ENCODE results near the gene ZNF263.

ZNF263 gene

GRCh38 chr16:3282730-3283542 lies at the start of gene ZNF263:
ZNF263 (plus strand) TSS chr16:3283491; CDS start chr16:3283819, 328 bp downstream.
- peak; percentile 99 for DNase-seq (ENCODE audit: low read depth)

- no peak for DNase-seq (ENCODE audit: low read depth)
Measured at GRCh38 chr16:3234543-3234856, 48.8 kb upstream of the ZNF263 start.

- peak; percentile 94 for DNase-seq (ENCODE audit: low read depth)
Measured at GRCh38 chr16:3234857-3235561, 48.3 kb upstream of the ZNF263 start, which contains the start of gene ZNF200. ZNF200 (minus strand) TSS chr16:3235158; CDS start chr16:3233755, 1,403 bp downstream.

- DNase-seq (ENCODE audit: low read depth) = no peak
Measured at GRCh38 chr16:3235856-3236669, 47.2 kb upstream of the ZNF263 start.

GRCh38 chr16:3241761-3242160 lies 41.5 kb upstream of the ZNF263 start:
- DNase-seq (ENCODE audit: low read depth) = no peak

GRCh38 chr16:3242709-3243108 lies 40.6 kb upstream of the ZNF263 start:
- DNase-seq (ENCODE audit: low read depth) = no peak

- no peak for DNase-seq (ENCODE audit: low read depth)
Measured at GRCh38 chr16:3243882-3244281, 39.4 kb upstream of the ZNF263 start.

GRCh38 chr16:3246002-3246401 lies 37.3 kb upstream of the ZNF263 start:
- DNase-seq (ENCODE audit: low read depth) = no peak

- no peak for DNase-seq (ENCODE audit: low read depth)
Measured at GRCh38 chr16:3246876-3247275, 36.4 kb upstream of the ZNF263 start.

GRCh38 chr16:3248596-3248995 lies 34.7 kb upstream of the ZNF263 start:
- DNase-seq (ENCODE audit: low read depth) = no peak

GRCh38 chr16:3249020-3249419 lies 34.3 kb upstream of the ZNF263 start:
- no peak for DNase-seq (ENCODE audit: low read depth)

GRCh38 chr16:3249451-3249850 lies 33.8 kb upstream of the ZNF263 start:
- DNase-seq (ENCODE audit: low read depth) = no peak

GRCh38 chr16:3252967-3253366 lies 30.3 kb upstream of the ZNF263 start:
- DNase-seq (ENCODE audit: low read depth) = no peak

GRCh38 chr16:3254309-3254708 lies 29.0 kb upstream of the ZNF263 start:
- DNase-seq (ENCODE audit: low read depth) = no peak

GRCh38 chr16:3256146-3256865 lies 27.0 kb upstream of the ZNF263 start, which contains the start of gene MEFV:
MEFV (minus strand) TSS chr16:3256633; CDS start chr16:3256587, 46 bp downstream.
- DNase-seq (ENCODE audit: low read depth) = no peak

GRCh38 chr16:3256866-3257465 lies 26.3 kb upstream of the ZNF263 start:
- DNase-seq (ENCODE audit: low read depth) = no peak

- DNase-seq (ENCODE audit: low read depth) = no peak
Measured at GRCh38 chr16:3259836-3260235, 23.5 kb upstream of the ZNF263 start.

GRCh38 chr16:3262517-3262916 lies 20.8 kb upstream of the ZNF263 start:
- no peak for DNase-seq (ENCODE audit: low read depth)

GRCh38 chr16:3264137-3265036 lies 18.9 kb upstream of the ZNF263 start:
- DNase-seq (ENCODE audit: low read depth) = peak; percentile 96

- DNase-seq (ENCODE audit: low read depth) = peak; percentile 48
Measured at GRCh38 chr16:3266873-3267537, 16.3 kb upstream of the ZNF263 start.

Measured in amniotic epithelial cell (primary cell).